ENCODE data around the gene MAP2.
"Not testable (repeated sequence)": the region's sequence is repeated elsewhere in the genome, so short reads cannot be mapped to it uniquely, and the experiment has no call there.

MAP2 gene

DNA sequence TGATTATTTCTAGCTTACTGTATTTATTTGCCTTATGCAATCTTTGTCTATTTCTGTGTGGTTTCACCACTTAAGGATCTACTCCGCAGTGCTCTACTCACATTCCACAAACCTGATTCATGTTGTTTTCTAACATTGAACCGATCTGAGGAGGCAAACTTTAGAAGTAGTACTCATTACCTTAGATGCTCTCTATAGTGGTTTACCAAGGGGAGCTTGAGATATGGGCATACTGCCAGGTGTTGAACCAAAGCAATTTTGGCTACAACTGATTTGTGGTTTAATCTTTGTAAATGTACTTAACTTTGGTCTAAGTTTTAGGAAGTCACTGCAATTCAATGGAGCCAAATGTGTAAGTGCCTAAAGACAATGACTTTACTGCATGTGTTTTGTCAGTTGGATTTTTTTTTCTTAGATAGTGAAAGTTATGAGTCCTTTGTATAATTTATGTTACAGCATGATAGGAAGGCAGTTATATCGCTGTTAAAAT, 50.1 kb downstream of the MAP2 start:
- DNase-seq (ENCODE audit: extremely low spot score) = no peak
- ChIA-PET POLR2A (no interaction called here), CTCF (no interaction called here)
- TF ChIP-seq FOXK2 (IDR thresholded peaks at IDR 0.05) (no peak), HDGF (IDR thresholded peaks at IDR 0.05; ENCODE audit: borderline replicate concordance) (no peak), ZNF384 (IDR thresholded peaks at IDR 0.05) (peak; percentile 85), CTBP1 (IDR thresholded peaks at IDR 0.05; ENCODE audit: borderline replicate concordance) (peak; percentile 64), L3MBTL2 (conservative IDR thresholded peaks at IDR 0.05) (no peak), SUZ12 (IDR thresholded peaks at IDR 0.05) (no peak)
- TF ChIP-seq, protein P1, sequence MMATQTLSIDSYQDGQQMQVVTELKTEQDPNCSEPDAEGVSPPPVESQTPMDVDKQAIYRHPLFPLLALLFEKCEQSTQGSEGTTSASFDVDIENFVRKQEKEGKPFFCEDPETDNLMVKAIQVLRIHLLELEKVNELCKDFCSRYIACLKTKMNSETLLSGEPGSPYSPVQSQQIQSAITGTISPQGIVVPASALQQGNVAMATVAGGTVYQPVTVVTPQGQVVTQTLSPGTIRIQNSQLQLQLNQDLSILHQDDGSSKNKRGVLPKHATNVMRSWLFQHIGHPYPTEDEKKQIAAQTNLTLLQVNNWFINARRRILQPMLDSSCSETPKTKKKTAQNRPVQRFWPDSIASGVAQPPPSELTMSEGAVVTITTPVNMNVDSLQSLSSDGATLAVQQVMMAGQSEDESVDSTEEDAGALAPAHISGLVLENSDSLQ (IDR thresholded peaks at IDR 0.05) = peak; percentile 87

DNA sequence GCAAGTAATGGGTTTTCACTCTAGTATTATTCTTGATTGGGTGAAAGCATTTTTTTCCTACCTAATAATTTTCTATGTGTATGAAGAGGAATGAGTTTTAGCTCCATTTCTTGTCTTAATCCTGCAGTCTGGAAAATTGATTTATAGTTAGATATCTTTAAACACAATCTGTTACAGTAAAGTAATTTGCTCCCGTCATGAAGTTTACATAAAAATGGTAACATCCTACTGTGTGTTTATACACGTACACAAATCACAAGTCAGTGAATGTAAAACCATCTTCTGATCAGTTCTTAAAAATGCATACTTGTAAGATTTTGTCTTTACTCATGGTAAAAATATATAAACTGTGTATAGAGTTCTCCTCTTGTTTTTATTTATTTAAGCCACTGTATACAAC, 51.1 kb downstream of the MAP2 start:
- ChIA-PET POLR2A (no interaction called here), CTCF (no interaction called here)
- no peak for TF ChIP-seq HDGF (IDR thresholded peaks at IDR 0.05; ENCODE audit: borderline replicate concordance)
- no peak for TF ChIP-seq SUZ12 (IDR thresholded peaks at IDR 0.05)
- no peak for TF ChIP-seq FOXK2 (IDR thresholded peaks at IDR 0.05)
- TF ChIP-seq, protein P1 (IDR thresholded peaks at IDR 0.05) = peak; percentile 75
- no peak for TF ChIP-seq TARDBP (IDR thresholded peaks at IDR 0.05)
- no peak for TF ChIP-seq FOXM1 (IDR thresholded peaks at IDR 0.05; ENCODE audit: borderline replicate concordance)
- TF ChIP-seq BHLHE40 (IDR thresholded peaks at IDR 0.05; ENCODE audit: borderline replicate concordance) = no peak
- TF ChIP-seq ELF4 (IDR thresholded peaks at IDR 0.05) = no peak
- TF ChIP-seq ZNF384 (IDR thresholded peaks at IDR 0.05) = no peak
- TF ChIP-seq ARNT (IDR thresholded peaks at IDR 0.05) = no peak
- peak; percentile 25; the same call in 1 of the 2 replicates for TF ChIP-seq CTBP1 (IDR thresholded peaks at IDR 0.05; ENCODE audit: borderline replicate concordance)
- TF ChIP-seq FOXA1 (IDR thresholded peaks at IDR 0.05) = no peak
- DNase-seq (ENCODE audit: extremely low spot score) = no peak

DNA sequence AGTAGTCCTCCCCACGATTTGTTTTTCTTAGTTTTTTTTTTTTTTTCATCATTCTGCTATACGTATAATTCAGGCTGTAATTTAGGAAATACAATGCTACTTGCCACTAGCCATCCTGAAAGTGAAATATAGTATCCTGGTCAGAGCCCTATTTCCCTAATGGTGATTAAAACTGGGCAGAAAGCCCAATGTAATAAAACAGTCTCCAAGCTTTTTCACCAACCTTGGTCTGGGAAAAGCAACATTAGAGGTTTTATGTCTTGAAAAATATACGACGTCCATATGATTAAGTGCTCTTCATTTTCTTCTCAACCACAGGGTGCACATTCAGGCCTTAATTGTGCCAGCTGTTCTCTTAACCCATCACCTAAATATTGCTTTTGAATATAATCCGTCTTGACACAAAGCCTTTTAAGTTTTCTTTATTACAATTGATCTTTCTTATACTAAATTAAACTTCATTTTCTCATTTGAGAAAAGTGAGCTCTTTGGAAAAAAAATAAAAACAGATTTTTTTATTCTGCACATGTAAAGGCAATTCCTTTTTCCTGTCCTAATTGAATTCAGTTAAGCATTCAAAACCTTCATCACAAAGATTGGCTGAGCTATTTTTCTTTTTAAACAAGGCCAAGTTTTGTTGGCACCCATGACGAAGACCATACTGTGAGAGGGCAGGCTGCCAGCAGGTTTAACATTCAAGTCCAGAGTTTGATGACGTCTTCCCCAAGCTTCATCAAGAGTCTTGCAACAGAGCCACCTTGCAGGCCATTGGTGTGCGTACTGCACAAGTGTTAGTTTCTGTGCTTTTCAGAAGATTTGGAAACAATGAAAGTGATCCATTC, 52.7 kb downstream of the MAP2 start:
- CTCF ChIA-PET = no interaction called here
- TF ChIP-seq ARNT (IDR thresholded peaks at IDR 0.05) (no peak), HDGF (IDR thresholded peaks at IDR 0.05; ENCODE audit: borderline replicate concordance) (no peak), L3MBTL2 (conservative IDR thresholded peaks at IDR 0.05) (no peak), ELF4 (IDR thresholded peaks at IDR 0.05) (0 out of 2 replicates have a peak, but pooled peaks have one; percentile 10), ZNF384 (IDR thresholded peaks at IDR 0.05) (peak; percentile 98), TARDBP (IDR thresholded peaks at IDR 0.05) (no peak), FOXA1 (IDR thresholded peaks at IDR 0.05) (no peak), SP1 (IDR thresholded peaks at IDR 0.05) (no peak), CTBP1 (IDR thresholded peaks at IDR 0.05; ENCODE audit: borderline replicate concordance) (peak; percentile 88), BHLHE40 (IDR thresholded peaks at IDR 0.05; ENCODE audit: borderline replicate concordance) (no peak), SUZ12 (IDR thresholded peaks at IDR 0.05) (no peak)
- TF ChIP-seq, protein P1 (IDR thresholded peaks at IDR 0.05) = peak; percentile 94
- POLR2A ChIA-PET = interaction anchor here (0.6 to 1.0 kb wide), 2 partner anchors 9 to 20 kb away, joined by 3 read pairs; no protein-coding TSS in a partner anchor
- DNase-seq (ENCODE audit: extremely low spot score) = peak; percentile 37

DNA sequence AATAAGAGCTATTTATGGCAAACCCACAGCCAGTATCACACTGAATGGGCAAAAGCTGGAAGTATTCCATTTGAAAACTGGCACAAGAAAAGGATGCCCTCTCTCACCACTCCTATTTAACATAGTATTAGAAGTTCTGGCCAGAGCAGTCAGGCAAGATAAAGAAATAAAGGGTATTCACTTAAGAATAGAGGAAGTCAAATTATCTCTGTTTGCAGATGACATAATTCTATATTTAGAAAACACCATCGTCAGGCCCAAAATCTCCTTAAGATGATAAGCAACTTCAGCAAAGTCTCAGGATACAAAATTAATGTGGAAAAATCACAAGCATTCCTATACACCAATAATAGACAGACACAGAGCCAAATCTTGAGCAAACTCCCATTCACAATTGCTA, 68.4 kb downstream of the MAP2 start:
- CTCF ChIA-PET; POLR2A ChIA-PET; DNase-seq (ENCODE audit: extremely low spot score): not testable (repeated sequence)

DNA sequence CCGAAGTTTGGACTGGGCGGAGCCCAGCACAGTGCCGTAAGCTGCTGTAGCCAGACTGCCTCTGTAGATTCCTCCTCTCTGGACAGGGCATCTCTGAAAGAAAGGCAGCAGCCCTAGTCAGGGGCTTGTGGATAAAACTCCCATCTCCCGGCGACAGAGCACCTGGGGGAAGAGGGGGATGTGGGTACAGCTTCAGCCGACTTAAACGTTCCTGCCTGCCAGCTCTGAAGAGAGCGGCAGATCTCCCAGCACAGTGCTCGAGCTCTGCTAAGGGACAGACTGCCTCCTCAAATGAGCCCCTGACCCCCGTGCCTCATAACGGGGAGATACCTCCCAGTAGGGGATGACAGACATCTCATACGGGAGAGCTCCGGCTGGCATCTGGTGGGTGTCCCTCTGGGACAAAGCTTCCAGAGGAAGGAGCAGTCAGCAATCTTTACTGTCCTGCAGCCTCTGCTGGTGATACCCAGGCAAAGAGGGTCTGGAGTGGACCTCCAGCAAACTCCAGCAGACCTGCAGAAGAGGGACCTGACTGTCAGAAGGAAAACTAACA, 71.3 kb downstream of the MAP2 start:
- CTCF ChIA-PET = interaction anchor here (0.6 kb wide), 3 partner anchors 22 to 82 kb away, joined by 3 to 6 read pairs (median 4); no protein-coding TSS in a partner anchor
- DNase-seq (ENCODE audit: extremely low spot score); POLR2A ChIA-PET: not testable (repeated sequence)

DNA sequence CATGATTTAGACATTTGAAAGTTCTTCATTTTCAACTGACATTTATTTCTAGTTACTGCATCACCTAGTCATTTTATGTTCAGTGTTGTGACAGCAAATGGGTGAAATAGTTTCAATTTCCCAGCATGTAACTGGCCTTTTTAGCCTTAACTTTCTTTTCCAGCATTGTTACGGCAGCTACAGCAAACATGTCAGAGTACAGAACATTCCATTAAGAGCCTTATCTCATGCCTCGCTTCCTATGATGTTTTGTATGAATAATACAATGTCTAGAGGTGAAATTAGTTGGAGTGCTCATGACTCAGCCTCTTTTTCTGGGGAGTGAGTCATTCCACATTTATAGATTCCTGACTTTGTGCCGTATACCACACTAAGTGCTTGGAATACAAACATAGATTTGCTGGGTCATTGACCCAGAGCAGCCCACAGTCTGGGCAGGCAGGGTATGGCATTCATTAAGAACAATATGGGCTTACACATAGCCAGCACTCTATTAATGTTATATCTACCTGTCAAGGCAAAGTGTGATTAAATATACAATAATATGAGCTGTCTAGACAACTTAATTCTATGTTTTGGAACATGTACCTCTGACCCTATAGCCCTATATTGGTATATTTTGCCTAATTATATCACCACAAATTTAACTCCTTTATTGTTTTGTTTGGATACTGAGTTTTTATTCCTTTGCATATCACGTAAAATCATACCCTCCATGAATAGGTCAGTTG, 72.2 kb downstream of the MAP2 start:
- ChIA-PET CTCF (interaction anchor here (0.6 kb wide), 3 partner anchors 21 to 81 kb away, joined by 3 to 6 read pairs (median 4); no protein-coding TSS in a partner anchor), POLR2A (interaction anchor here (1.0 kb wide), 1 partner anchor 19 kb away, joined by 3 read pairs; no protein-coding TSS in a partner anchor)
- DNase-seq (ENCODE audit: extremely low spot score) = peak; percentile 68
- TF ChIP-seq FOXA1 (IDR thresholded peaks at IDR 0.05) = no peak
- TF ChIP-seq, protein P1 (IDR thresholded peaks at IDR 0.05) = peak; percentile 77
- TF ChIP-seq L3MBTL2 (conservative IDR thresholded peaks at IDR 0.05) = no peak
- no peak for TF ChIP-seq BHLHE40 (IDR thresholded peaks at IDR 0.05; ENCODE audit: borderline replicate concordance)
- no peak for TF ChIP-seq HDGF (IDR thresholded peaks at IDR 0.05; ENCODE audit: borderline replicate concordance)
- TF ChIP-seq LEF1 (IDR thresholded peaks at IDR 0.05; ENCODE audit: borderline replicate concordance) = 0 out of 2 replicates have a peak, but pooled peaks have one; percentile 34
- TF ChIP-seq SP1 (IDR thresholded peaks at IDR 0.05) = no peak
- TF ChIP-seq SUZ12 (IDR thresholded peaks at IDR 0.05) = no peak
- peak; percentile 95 for TF ChIP-seq CTBP1 (IDR thresholded peaks at IDR 0.05; ENCODE audit: borderline replicate concordance)
- no peak for TF ChIP-seq FOXM1 (IDR thresholded peaks at IDR 0.05; ENCODE audit: borderline replicate concordance)
- no peak for TF ChIP-seq ELF4 (IDR thresholded peaks at IDR 0.05)
- no peak; the same call in 1 of the 2 replicates for TF ChIP-seq TARDBP (IDR thresholded peaks at IDR 0.05)
- no peak for TF ChIP-seq NFRKB (IDR thresholded peaks at IDR 0.05)
- peak; percentile 65; the same call in 1 of the 2 replicates for TF ChIP-seq ARNT (IDR thresholded peaks at IDR 0.05)
- no peak for TF ChIP-seq FOXK2 (IDR thresholded peaks at IDR 0.05)
- TF ChIP-seq ZNF384 (IDR thresholded peaks at IDR 0.05) = 0 out of 2 replicates have a peak, but pooled peaks have one; percentile 24
